GM21529 (cell line): Measurements from ENCODE around the gene KIFC3.
"Not testable (repeated sequence)": the region's sequence is repeated elsewhere in the genome, so short reads cannot be mapped to it uniquely, and the experiment has no call there.

Experiments
- ATAC-seq: cut with Tn5 transposase; IDR thresholded peaks from one replicate; pipeline ENCODE4 v1.9.1; 2021; ENCODE audit not compliant: unreplicated experiment

Gene KIFC3

GRCh38 chr16:57807252-57807967 lies 5.1 kb upstream of the KIFC3 start:
- no peak for ATAC-seq

- no peak for ATAC-seq
Observed at GRCh38 chr16:57805176-57805575, 2.9 kb upstream of the KIFC3 start.

- ATAC-seq, result no peak
Observed at GRCh38 chr16:57804111-57804837, 2.0 kb upstream of the KIFC3 start.

GRCh38 chr16:57803134-57803990 lies 1.1 kb upstream of the KIFC3 start:
- ATAC-seq, result no peak

- no peak for ATAC-seq
Observed at GRCh38 chr16:57801809-57802340, 416 bp downstream of the KIFC3 start.

- no peak for ATAC-seq
Observed at GRCh38 chr16:57801098-57801808, 1.0 kb downstream of the KIFC3 start.

- no peak for ATAC-seq
Observed at GRCh38 chr16:57800200-57801097, 1.8 kb downstream of the KIFC3 start.

- ATAC-seq, result no peak
Observed at GRCh38 chr16:57799600-57800199, 2.6 kb downstream of the KIFC3 start.

- no peak for ATAC-seq
Observed at GRCh38 chr16:57798953-57799599, 3.2 kb downstream of the KIFC3 start.

- no peak for ATAC-seq
Observed at GRCh38 chr16:57798267-57798810, 4.0 kb downstream of the KIFC3 start.

- ATAC-seq, result no peak
Observed at GRCh38 chr16:57797526-57798266, 4.6 kb downstream of the KIFC3 start.

GRCh38 chr16:57797216-57797525 lies 5.1 kb downstream of the KIFC3 start:
- no peak for ATAC-seq

- not testable (repeated sequence) for ATAC-seq
Observed at GRCh38 chr16:57796014-57796413, 6.3 kb downstream of the KIFC3 start.

GRCh38 chr16:57795431-57795878 lies 6.8 kb downstream of the KIFC3 start:
- no peak for ATAC-seq

GRCh38 chr16:57794849-57795430 lies 7.4 kb downstream of the KIFC3 start:
- ATAC-seq, result no peak

- ATAC-seq, result no peak
Observed at GRCh38 chr16:57791893-57792461, 10.3 kb downstream of the KIFC3 start.

GRCh38 chr16:57791195-57791892 lies 10.9 kb downstream of the KIFC3 start:
- ATAC-seq, result no peak
